ENCODE measurements around the gene WWC2.

WWC2 gene

GRCh38 chr4:183141997-183142396 is 42.9 kb downstream of the WWC2 start:
- peaks cover 12% of the 10 kb centered on the region for H3K4me1 ChIP-seq (ENCODE audit: low read depth, poor library complexity, severe bottlenecking)
- no peaks in the 10 kb centered on the region for H4K20me1 ChIP-seq (ENCODE audit: insufficient read depth)
- H3K79me2 ChIP-seq (ENCODE audit: insufficient read depth, low read depth), result no peaks in the 10 kb centered on the region
- no peak overlapping the region for H3K27ac ChIP-seq
- no peak overlapping the region for H2AFZ ChIP-seq (ENCODE audit: low read depth)
- no peak overlapping the region for H3K4me2 ChIP-seq
- no peak overlapping the region for H3K9ac ChIP-seq
- H3K27me3 ChIP-seq (ENCODE audit: insufficient read depth, low read depth), result no peaks in the 10 kb centered on the region
- TF ChIP-seq CTCF (conservative IDR thresholded peaks at IDR 0.05; ENCODE audit: low read depth, low read length), result no peak
- no peak overlapping the region for H3K4me3 ChIP-seq (IDR thresholded peaks at IDR 0.05; ENCODE audit: insufficient read depth, low read depth, low read length)
- H3K36me3 ChIP-seq (ENCODE audit: insufficient read depth), result no peaks in the 10 kb centered on the region

GRCh38 chr4:183142571-183143550 is 43.8 kb downstream of the WWC2 start:
- Histone ChIP-seq H4K20me1 (ENCODE audit: insufficient read depth) (no peaks in the 10 kb centered on the region), H3K36me3 (ENCODE audit: insufficient read depth) (no peaks in the 10 kb centered on the region), H3K4me2 (no peak overlapping the region), H3K4me3 (IDR thresholded peaks at IDR 0.05; ENCODE audit: insufficient read depth, low read depth, low read length) (no peak overlapping the region), H3K27ac (no peak overlapping the region), H3K4me1 (ENCODE audit: low read depth, poor library complexity, severe bottlenecking) (peaks cover 14% of the 10 kb centered on the region), H3K9ac (no peak overlapping the region), H2AFZ (ENCODE audit: low read depth) (no peak overlapping the region), H3K27me3 (ENCODE audit: insufficient read depth, low read depth) (no peaks in the 10 kb centered on the region), H3K79me2 (ENCODE audit: insufficient read depth, low read depth) (no peaks in the 10 kb centered on the region)
- no peak for TF ChIP-seq CTCF (conservative IDR thresholded peaks at IDR 0.05; ENCODE audit: low read depth, low read length)

GRCh38 chr4:183144787-183145186 is 45.7 kb downstream of the WWC2 start:
- Histone ChIP-seq H3K4me2 (no peak overlapping the region), H4K20me1 (ENCODE audit: insufficient read depth) (no peaks in the 10 kb centered on the region), H3K36me3 (ENCODE audit: insufficient read depth) (no peaks in the 10 kb centered on the region), H3K27me3 (ENCODE audit: insufficient read depth, low read depth) (no peaks in the 10 kb centered on the region), H2AFZ (ENCODE audit: low read depth) (no peak overlapping the region), H3K9ac (no peak overlapping the region), H3K4me3 (IDR thresholded peaks at IDR 0.05; ENCODE audit: insufficient read depth, low read depth, low read length) (no peak overlapping the region), H3K79me2 (ENCODE audit: insufficient read depth, low read depth) (no peaks in the 10 kb centered on the region), H3K27ac (no peak overlapping the region), H3K4me1 (ENCODE audit: low read depth, poor library complexity, severe bottlenecking) (peaks cover 14% of the 10 kb centered on the region)
- no peak for TF ChIP-seq CTCF (conservative IDR thresholded peaks at IDR 0.05; ENCODE audit: low read depth, low read length)

GRCh38 chr4:183145773-183146172 is 46.7 kb downstream of the WWC2 start:
- no peak overlapping the region for H3K4me3 ChIP-seq (IDR thresholded peaks at IDR 0.05; ENCODE audit: insufficient read depth, low read depth, low read length)
- no peak overlapping the region for H2AFZ ChIP-seq (ENCODE audit: low read depth)
- H3K27me3 ChIP-seq (ENCODE audit: insufficient read depth, low read depth), result no peaks in the 10 kb centered on the region
- no peak overlapping the region for H3K4me2 ChIP-seq
- no peak overlapping the region for H3K27ac ChIP-seq
- H3K36me3 ChIP-seq (ENCODE audit: insufficient read depth), result no peaks in the 10 kb centered on the region
- TF ChIP-seq CTCF (conservative IDR thresholded peaks at IDR 0.05; ENCODE audit: low read depth, low read length), result no peak
- H4K20me1 ChIP-seq (ENCODE audit: insufficient read depth), result no peaks in the 10 kb centered on the region
- no peaks in the 10 kb centered on the region for H3K79me2 ChIP-seq (ENCODE audit: insufficient read depth, low read depth)
- H3K9ac ChIP-seq, result no peak overlapping the region
- peaks cover 14% of the 10 kb centered on the region for H3K4me1 ChIP-seq (ENCODE audit: low read depth, poor library complexity, severe bottlenecking)
